ENCODE measurements around the gene LENG8. TPM values are rescaled to one million over a fixed set of nuclear protein-coding genes. Genes with fewer than 3 reads are reported as not detected.

Gene LENG8
- total and polyA plus RNA-seq, 2 of the 4 experiments (the other 2 are of a cell fraction) = 21.1 to 93.9 TPM

DNA sequence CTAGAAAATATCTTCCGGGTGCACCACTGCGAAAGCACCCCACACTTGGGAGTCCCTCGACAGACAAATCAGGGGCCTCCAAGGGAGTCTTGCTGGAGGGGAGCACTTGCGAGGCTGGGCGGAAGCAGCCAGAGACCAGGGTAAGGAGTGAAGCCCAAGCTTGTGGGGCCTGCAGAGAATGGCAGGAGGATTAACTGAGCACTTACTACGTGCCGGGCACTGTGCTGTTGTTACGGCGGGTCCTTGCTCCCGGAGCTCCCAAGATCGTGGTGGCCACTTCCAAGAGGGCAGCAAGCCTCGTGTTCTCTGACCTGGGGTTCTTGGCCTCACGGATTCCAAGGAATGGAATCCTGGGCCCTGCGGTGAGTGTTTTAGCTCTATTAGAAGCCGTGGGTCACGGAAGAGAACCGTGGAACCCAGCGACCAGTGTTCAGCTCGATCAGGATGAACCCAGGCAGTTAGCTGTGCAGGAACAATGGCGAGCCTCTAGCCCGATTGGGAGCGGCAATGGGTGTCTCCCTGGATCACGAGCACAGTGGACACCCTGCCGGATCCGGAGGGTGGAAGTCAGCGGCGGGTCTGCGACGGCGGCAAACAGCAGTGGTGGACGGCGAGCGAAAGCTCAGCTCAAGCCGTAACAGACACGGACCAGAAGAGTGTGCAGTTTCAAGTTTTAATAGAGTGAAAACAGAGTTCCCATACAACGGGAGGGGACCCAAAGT is 24.2 kb upstream of the LENG8 start:
- no peak overlapping the region for H3K27ac ChIP-seq (ENCODE audit: insufficient read depth, low read length)
- no peak overlapping the region for H4K8ac ChIP-seq (ENCODE audit: low read depth in 2 of 2, low read length in 2 of 2)
- no peaks in the 10 kb centered on the region for H3K9me3 ChIP-seq (ENCODE audit: control insufficient read depth, insufficient read depth, low read length)
- ChIA-PET POLR2A (ENCODE audit: unreplicated experiment) (no interaction called here), CTCF (no interaction called here)
- H3K79me1 ChIP-seq (ENCODE audit: low read depth in 1 of 2, low read length in 2 of 2) = no peaks in the 10 kb centered on the region
- 87% methylated on average over 15 of the region's 36 CpGs; no CpG with 5 or more reads in 1 of the 2 experiments for WGBS, 2 experiments (ENCODE audit: extremely low coverage in 2 of 2, insufficient read length in 1 of 2)
- dilution Hi-C loops (cut with HindIII; ENCODE audit: low sequenced_read_pairs, unreplicated experiment) (no loop called here), in situ Hi-C loops (cut with MboI; ENCODE audit: low sequenced_read_pairs) (no loop called here), intact Hi-C loops (cut with micrococcal nuclease) (no loop called here)
- DNase-seq (no peak), ATAC-seq (ENCODE audit: low read depth) (no peak)
- H4K20me1 ChIP-seq (ENCODE audit: insufficient read depth, low read length) = no peaks in the 10 kb centered on the region
- H3K4ac ChIP-seq (ENCODE audit: low read depth, low read length) = no peak overlapping the region
- H2AFZ ChIP-seq (replicated peaks; ENCODE audit: low read length, poor library complexity) = no peak overlapping the region
- H3K9ac ChIP-seq (ENCODE audit: low read depth, low read length) = no peak overlapping the region
- no peak overlapping the region for H3K23ac ChIP-seq (ENCODE audit: low read depth, low read length)
- no peak overlapping the region for H3K14ac ChIP-seq (replicated peaks; ENCODE audit: low read depth, low read length)
- H3K18ac ChIP-seq (ENCODE audit: low read depth, low read length) = no peak overlapping the region
- H2BK20ac ChIP-seq (ENCODE audit: low read depth, low read length) = no peak overlapping the region
- no peak overlapping the region for H3K4me2 ChIP-seq (ENCODE audit: low read depth, low read length)
- BruUV-seq (replicated peaks) = no TSS peak
- H3K4me1 ChIP-seq (ENCODE audit: control insufficient read depth, insufficient read depth, low read length) = no peaks in the 10 kb centered on the region
- no peak overlapping the region for H2BK15ac ChIP-seq (ENCODE audit: low read depth, low read length)
- no peak overlapping the region for H4K91ac ChIP-seq (ENCODE audit: insufficient read depth, low read depth, low read length)
- H2BK5ac ChIP-seq (ENCODE audit: low read depth, low read length, poor library complexity, severe bottlenecking) = no peak overlapping the region
- H2BK120ac ChIP-seq (ENCODE audit: low read depth, low read length) = no peak overlapping the region
- H2AK9ac ChIP-seq (replicated peaks; ENCODE audit: low read depth, low read length, poor library complexity) = peak overlapping the region; percentile 55
- H2AK5ac ChIP-seq (ENCODE audit: low read depth, low read length) = no peak overlapping the region
- no peaks in the 10 kb centered on the region for H3K9me1 ChIP-seq (ENCODE audit: insufficient read depth, low read length)
- no peak overlapping the region for H3K4me3 ChIP-seq (ENCODE audit: insufficient read depth, low read depth, low read length)
- no peaks in the 10 kb centered on the region for H3K36me3 ChIP-seq (ENCODE audit: control insufficient read depth, insufficient read depth, low read length)
- peaks cover 19% of the 10 kb centered on the region; the same call in 1 of the 2 replicates for H3K27me3 ChIP-seq (ENCODE audit: control insufficient read depth, insufficient read depth, low read length)
- TF ChIP-seq POLR2A (IDR thresholded peaks at IDR 0.05; ENCODE audit: low read depth, low read length) (no peak), CEBPB (IDR thresholded peaks at IDR 0.05; ENCODE audit: low read depth, low read length) (no peak), CHD1 (IDR thresholded peaks at IDR 0.05; ENCODE audit: low read depth, low read length) (no peak), SMC3 (IDR thresholded peaks at IDR 0.05; ENCODE audit: low read depth, low read length) (no peak), RFX5 (IDR thresholded peaks at IDR 0.05; ENCODE audit: low read depth, low read length) (no peak), RAD21 (IDR thresholded peaks at IDR 0.05; ENCODE audit: low read length) (no peak), BHLHE40 (IDR thresholded peaks at IDR 0.05; ENCODE audit: low read depth, low read length) (no peak), MAZ (IDR thresholded peaks at IDR 0.05; ENCODE audit: borderline replicate concordance, low read depth, low read length) (no peak), NFE2L2 (IDR thresholded peaks at IDR 0.05; ENCODE audit: low read depth, low read length) (no peak), MAFK (IDR thresholded peaks at IDR 0.05; ENCODE audit: low read depth, low read length) (no peak), MXI1 (IDR thresholded peaks at IDR 0.05; ENCODE audit: borderline replicate concordance, low read depth, low read length) (no peak), FOS (IDR thresholded peaks at IDR 0.05; ENCODE audit: low read depth, low read length) (no peak), RCOR1 (IDR thresholded peaks at IDR 0.05; ENCODE audit: insufficient replicate concordance, low read length) (no peak)
- TF ChIP-seq, protein P1, sequence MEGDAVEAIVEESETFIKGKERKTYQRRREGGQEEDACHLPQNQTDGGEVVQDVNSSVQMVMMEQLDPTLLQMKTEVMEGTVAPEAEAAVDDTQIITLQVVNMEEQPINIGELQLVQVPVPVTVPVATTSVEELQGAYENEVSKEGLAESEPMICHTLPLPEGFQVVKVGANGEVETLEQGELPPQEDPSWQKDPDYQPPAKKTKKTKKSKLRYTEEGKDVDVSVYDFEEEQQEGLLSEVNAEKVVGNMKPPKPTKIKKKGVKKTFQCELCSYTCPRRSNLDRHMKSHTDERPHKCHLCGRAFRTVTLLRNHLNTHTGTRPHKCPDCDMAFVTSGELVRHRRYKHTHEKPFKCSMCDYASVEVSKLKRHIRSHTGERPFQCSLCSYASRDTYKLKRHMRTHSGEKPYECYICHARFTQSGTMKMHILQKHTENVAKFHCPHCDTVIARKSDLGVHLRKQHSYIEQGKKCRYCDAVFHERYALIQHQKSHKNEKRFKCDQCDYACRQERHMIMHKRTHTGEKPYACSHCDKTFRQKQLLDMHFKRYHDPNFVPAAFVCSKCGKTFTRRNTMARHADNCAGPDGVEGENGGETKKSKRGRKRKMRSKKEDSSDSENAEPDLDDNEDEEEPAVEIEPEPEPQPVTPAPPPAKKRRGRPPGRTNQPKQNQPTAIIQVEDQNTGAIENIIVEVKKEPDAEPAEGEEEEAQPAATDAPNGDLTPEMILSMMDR (conservative IDR thresholded peaks at IDR 0.05; ENCODE audit: low read depth, low read length) = no peak
- TF ChIP-seq, protein P2, sequence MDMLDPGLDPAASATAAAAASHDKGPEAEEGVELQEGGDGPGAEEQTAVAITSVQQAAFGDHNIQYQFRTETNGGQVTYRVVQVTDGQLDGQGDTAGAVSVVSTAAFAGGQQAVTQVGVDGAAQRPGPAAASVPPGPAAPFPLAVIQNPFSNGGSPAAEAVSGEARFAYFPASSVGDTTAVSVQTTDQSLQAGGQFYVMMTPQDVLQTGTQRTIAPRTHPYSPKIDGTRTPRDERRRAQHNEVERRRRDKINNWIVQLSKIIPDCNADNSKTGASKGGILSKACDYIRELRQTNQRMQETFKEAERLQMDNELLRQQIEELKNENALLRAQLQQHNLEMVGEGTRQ (IDR thresholded peaks at IDR 0.05; ENCODE audit: low read depth, low read length) = no peak
- TF ChIP-seq, protein P3, sequence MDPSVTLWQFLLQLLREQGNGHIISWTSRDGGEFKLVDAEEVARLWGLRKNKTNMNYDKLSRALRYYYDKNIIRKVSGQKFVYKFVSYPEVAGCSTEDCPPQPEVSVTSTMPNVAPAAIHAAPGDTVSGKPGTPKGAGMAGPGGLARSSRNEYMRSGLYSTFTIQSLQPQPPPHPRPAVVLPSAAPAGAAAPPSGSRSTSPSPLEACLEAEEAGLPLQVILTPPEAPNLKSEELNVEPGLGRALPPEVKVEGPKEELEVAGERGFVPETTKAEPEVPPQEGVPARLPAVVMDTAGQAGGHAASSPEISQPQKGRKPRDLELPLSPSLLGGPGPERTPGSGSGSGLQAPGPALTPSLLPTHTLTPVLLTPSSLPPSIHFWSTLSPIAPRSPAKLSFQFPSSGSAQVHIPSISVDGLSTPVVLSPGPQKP (IDR thresholded peaks at IDR 0.05; ENCODE audit: borderline replicate concordance, low read depth, low read length) = no peak
- H4K5ac ChIP-seq (ENCODE audit: low read depth, low read length) = no peak overlapping the region
- no peak overlapping the region for H3K56ac ChIP-seq (ENCODE audit: extremely low read depth, insufficient read depth, low read length)

All from IMR-90 (cell line).